ENCODE data around the gene RIMBP2. TPM values are rescaled to one million over a fixed set of nuclear protein-coding genes. Genes with fewer than 3 reads are reported as not detected.

The RIMBP2 gene
- total and polyA plus RNA-seq, 2 donors, result 0.47 to 0.78 TPM

- Histone ChIP-seq H3K36me3 (ENCODE audit: control insufficient read depth in 2 of 2, insufficient read depth in 2 of 2, low read length in 1 of 2) (no peaks in the 10 kb centered on the region), H3K27ac (ENCODE audit: low read depth in 1 of 2, low read length in 1 of 2) (no peak overlapping the region), H3K27me3 (ENCODE audit: control insufficient read depth in 2 of 2, insufficient read depth in 1 of 2, low read length in 1 of 2) (no peaks in the 10 kb centered on the region), H3K4me1 (ENCODE audit: control insufficient read depth in 2 of 2, insufficient read depth in 2 of 2, low read length in 2 of 2) (no peaks in the 10 kb centered on the region), H3K4me3 (ENCODE audit: low read length in 2 of 2) (no peak overlapping the region), H3K9me3 (ENCODE audit: control insufficient read depth in 2 of 2, insufficient read depth in 1 of 2, low read length in 1 of 2) (no peaks in the 10 kb centered on the region)
- no peak for DNase-seq (ENCODE audit: low read depth in 6 of 9, low spot score in 9 of 9)
- 81% methylated on average over 9 of the region's 9 CpGs for WGBS
Measured at GRCh38 chr12:130477701-130478100, 238.4 kb downstream of the RIMBP2 start.

- H3K27ac ChIP-seq (ENCODE audit: low read depth in 1 of 2, low read length in 1 of 2), result no peak overlapping the region
- WGBS, result 91% methylated on average over 12 of the region's 12 CpGs
- no peaks in the 10 kb centered on the region for H3K4me1 ChIP-seq (ENCODE audit: control insufficient read depth in 2 of 2, insufficient read depth in 2 of 2, low read length in 2 of 2)
Measured at GRCh38 chr12:130477266-130477665, 238.8 kb downstream of the RIMBP2 start.

DNA sequence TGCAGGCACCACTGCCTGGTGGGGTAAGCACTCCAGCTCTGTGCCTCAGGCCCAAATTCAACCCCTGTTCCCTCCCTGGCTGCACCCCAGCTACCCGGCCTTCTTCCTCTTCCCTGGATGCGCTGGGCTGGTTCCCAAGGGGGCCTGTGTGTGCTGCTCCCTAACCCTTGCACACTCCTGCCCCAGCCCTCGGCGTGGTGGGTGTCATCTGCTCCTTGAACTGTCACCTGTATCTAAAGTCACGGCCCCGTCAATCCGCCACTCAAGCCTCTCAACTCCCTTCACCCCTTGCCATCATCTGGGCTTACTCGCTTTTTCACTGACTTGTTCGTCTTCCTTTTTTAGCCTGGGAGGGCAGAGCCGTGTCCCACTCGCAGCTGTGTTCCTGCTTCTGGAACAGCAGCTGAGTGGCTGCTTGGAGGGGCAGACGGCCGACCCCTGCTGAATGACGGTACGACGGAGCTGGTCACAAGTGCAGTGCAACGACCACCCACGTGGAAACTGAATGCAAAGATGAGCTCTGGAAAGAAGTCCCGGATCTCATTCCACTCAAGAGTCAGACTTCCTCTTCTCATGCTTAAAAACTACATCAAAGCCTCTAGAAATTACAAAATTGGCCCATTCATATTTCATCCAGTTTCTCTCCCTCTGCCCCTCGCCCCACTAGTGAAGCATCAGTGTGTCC, 239.5 kb downstream of the RIMBP2 start:
- Histone ChIP-seq H3K4me3 (ENCODE audit: low read length in 2 of 2) (no peak overlapping the region), H3K9me3 (ENCODE audit: control insufficient read depth in 2 of 2, insufficient read depth in 1 of 2, low read length in 1 of 2) (no peaks in the 10 kb centered on the region), H3K36me3 (ENCODE audit: control insufficient read depth in 2 of 2, insufficient read depth in 2 of 2, low read length in 1 of 2) (no peaks in the 10 kb centered on the region), H3K4me1 (ENCODE audit: control insufficient read depth in 2 of 2, insufficient read depth in 2 of 2, low read length in 2 of 2) (no peaks in the 10 kb centered on the region), H3K27me3 (ENCODE audit: control insufficient read depth in 2 of 2, insufficient read depth in 1 of 2, low read length in 1 of 2) (no peaks in the 10 kb centered on the region), H3K27ac (ENCODE audit: low read depth in 1 of 2, low read length in 1 of 2) (no peak overlapping the region)
- WGBS, result 78% methylated on average over 20 of the region's 20 CpGs
- DNase-seq (ENCODE audit: low read depth in 6 of 9, low spot score in 9 of 9), result no peak

More at GRCh38 chr12:130477266-130477665, 238.8 kb downstream of the RIMBP2 start:
- no peaks in the 10 kb centered on the region for H3K27me3 ChIP-seq (ENCODE audit: control insufficient read depth in 2 of 2, insufficient read depth in 1 of 2, low read length in 1 of 2)
- no peak for DNase-seq (ENCODE audit: low read depth in 6 of 9, low spot score in 9 of 9)
- no peak overlapping the region for H3K4me3 ChIP-seq (ENCODE audit: low read length in 2 of 2)
- no peaks in the 10 kb centered on the region for H3K36me3 ChIP-seq (ENCODE audit: control insufficient read depth in 2 of 2, insufficient read depth in 2 of 2, low read length in 1 of 2)
- no peaks in the 10 kb centered on the region for H3K9me3 ChIP-seq (ENCODE audit: control insufficient read depth in 2 of 2, insufficient read depth in 1 of 2, low read length in 1 of 2)

DNA sequence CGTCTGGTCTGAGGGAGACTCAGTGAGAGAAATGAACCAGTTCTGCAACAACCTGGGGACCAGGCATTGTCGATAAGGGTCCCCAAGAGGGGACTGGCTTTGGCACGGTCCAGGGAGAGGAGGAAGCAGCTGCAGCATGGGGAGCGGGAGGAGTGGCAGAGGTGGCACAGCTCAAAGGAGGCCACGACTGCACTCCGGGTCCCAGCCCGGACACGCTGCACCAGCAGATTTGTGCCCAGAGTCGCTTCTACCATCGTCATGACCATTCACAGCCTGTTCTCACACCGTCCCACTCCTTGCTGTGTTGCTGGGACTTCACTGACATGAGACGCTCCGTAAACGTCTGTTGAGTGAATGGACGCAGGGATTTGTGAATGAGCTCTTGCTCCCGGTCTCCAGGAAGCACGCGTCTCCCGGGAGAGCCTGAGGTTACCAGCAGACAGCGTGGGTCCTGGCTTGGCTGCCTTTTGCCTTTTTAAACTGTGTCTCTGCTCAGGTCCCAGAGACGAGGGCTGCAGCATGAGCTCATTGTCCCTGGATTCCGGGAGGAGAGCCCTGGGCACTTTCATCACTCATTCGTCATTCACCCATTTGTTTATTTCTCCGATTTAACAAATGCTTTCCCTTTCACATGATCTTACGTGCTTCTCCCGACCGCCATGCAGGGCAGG, 241.4 kb downstream of the RIMBP2 start:
- Histone ChIP-seq H3K4me3 (ENCODE audit: low read length in 2 of 2) (no peak overlapping the region), H3K4me1 (ENCODE audit: control insufficient read depth in 2 of 2, insufficient read depth in 2 of 2, low read length in 2 of 2) (no peaks in the 10 kb centered on the region), H3K9me3 (ENCODE audit: control insufficient read depth in 2 of 2, insufficient read depth in 1 of 2, low read length in 1 of 2) (no peaks in the 10 kb centered on the region), H3K27ac (ENCODE audit: low read depth in 1 of 2, low read length in 1 of 2) (no peak overlapping the region), H3K36me3 (ENCODE audit: control insufficient read depth in 2 of 2, insufficient read depth in 2 of 2, low read length in 1 of 2) (no peaks in the 10 kb centered on the region), H3K27me3 (ENCODE audit: control insufficient read depth in 2 of 2, insufficient read depth in 1 of 2, low read length in 1 of 2) (no peaks in the 10 kb centered on the region)
- no peak for DNase-seq (ENCODE audit: low read depth in 6 of 9, low spot score in 9 of 9)
- 86% methylated on average over 27 of the region's 27 CpGs for WGBS

- 84% methylated on average over 17 of the region's 17 CpGs for WGBS
- Histone ChIP-seq H3K4me1 (ENCODE audit: control insufficient read depth in 2 of 2, insufficient read depth in 2 of 2, low read length in 2 of 2) (no peaks in the 10 kb centered on the region), H3K27ac (ENCODE audit: low read depth in 1 of 2, low read length in 1 of 2) (no peak overlapping the region), H3K36me3 (ENCODE audit: control insufficient read depth in 2 of 2, insufficient read depth in 2 of 2, low read length in 1 of 2) (no peaks in the 10 kb centered on the region), H3K27me3 (ENCODE audit: control insufficient read depth in 2 of 2, insufficient read depth in 1 of 2, low read length in 1 of 2) (no peaks in the 10 kb centered on the region), H3K9me3 (ENCODE audit: control insufficient read depth in 2 of 2, insufficient read depth in 1 of 2, low read length in 1 of 2) (peaks cover 0 to 5% of the 10 kb centered on the region in 2 donors), H3K4me3 (ENCODE audit: low read length in 2 of 2) (no peak overlapping the region)
- DNase-seq (ENCODE audit: low read depth in 6 of 9, low spot score in 9 of 9), result no peak
Measured at GRCh38 chr12:130473266-130473665, 242.8 kb downstream of the RIMBP2 start.

DNA sequence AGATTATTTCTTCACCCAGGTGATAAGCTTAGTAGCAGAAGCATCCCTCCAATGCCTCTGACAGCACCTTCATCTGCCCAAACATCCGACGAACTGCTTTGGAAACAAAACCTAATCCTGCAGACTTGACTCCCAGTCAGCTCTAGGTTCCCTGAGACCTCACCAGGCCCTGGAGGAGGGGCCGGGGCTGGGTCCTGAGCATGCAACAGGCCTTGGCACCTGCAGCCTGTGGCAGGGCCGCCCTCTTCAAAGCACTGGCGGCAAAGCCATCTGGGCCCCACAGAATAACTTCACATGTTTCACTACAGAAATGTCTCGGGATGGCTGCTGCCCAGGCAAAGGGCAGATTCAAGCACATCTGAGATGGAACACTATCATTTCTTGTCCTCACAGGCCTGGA, 245.1 kb downstream of the RIMBP2 start:
- no peak overlapping the region for H3K27ac ChIP-seq (ENCODE audit: low read depth in 1 of 2, low read length in 1 of 2)
- H3K9me3 ChIP-seq (ENCODE audit: control insufficient read depth in 2 of 2, insufficient read depth in 1 of 2, low read length in 1 of 2), result peaks cover 0 to 10% of the 10 kb centered on the region in 2 donors
- DNase-seq (ENCODE audit: low read depth in 6 of 9, low spot score in 9 of 9), result no peak
- H3K4me3 ChIP-seq (ENCODE audit: low read length in 2 of 2), result no peak overlapping the region
- no peaks in the 10 kb centered on the region for H3K36me3 ChIP-seq (ENCODE audit: control insufficient read depth in 2 of 2, insufficient read depth in 2 of 2, low read length in 1 of 2)
- WGBS, result 91% methylated on average over 6 of the region's 6 CpGs
- H3K27me3 ChIP-seq (ENCODE audit: control insufficient read depth in 2 of 2, insufficient read depth in 1 of 2, low read length in 1 of 2), result no peaks in the 10 kb centered on the region
- H3K4me1 ChIP-seq (ENCODE audit: control insufficient read depth in 2 of 2, insufficient read depth in 2 of 2, low read length in 2 of 2), result no peaks in the 10 kb centered on the region

GRCh38 chr12:130469552-130469951, 246.5 kb downstream of the RIMBP2 start:
- 93% methylated on average over 7 of the region's 7 CpGs for WGBS

DNA sequence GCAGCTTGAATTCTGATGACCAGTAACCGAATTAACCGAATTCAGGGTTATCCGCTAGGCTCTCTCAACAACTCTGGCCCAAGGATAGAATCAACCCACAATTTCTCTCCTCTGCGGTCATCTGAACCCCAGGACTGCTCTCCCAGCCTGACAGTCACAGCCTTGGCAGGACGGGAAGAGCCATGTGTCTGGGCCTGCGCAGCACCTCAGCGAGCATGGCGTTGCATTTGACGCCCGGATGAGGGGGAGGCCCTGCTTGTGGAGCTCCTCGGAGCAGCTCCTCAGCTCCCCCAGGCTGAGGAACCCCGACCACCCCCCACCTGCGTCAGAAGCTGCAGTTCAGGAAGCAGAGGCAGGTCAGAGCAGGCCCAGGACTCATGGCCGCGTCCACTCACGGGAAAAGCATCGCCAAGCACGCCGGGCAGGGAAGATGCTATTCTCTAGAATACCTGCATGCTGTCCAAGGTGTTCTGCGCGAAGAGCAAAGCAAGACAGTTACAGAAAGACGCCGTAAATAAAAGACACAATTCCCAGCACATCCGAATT, 247.3 kb downstream of the RIMBP2 start:
- 95% methylated on average over 24 of the region's 24 CpGs for WGBS
- Histone ChIP-seq H3K9me3 (ENCODE audit: control insufficient read depth in 2 of 2, insufficient read depth in 1 of 2, low read length in 1 of 2) (peaks cover 0 to 16% of the 10 kb centered on the region in 2 donors), H3K27me3 (ENCODE audit: control insufficient read depth in 2 of 2, insufficient read depth in 1 of 2, low read length in 1 of 2) (no peaks in the 10 kb centered on the region), H3K36me3 (ENCODE audit: control insufficient read depth in 2 of 2, insufficient read depth in 2 of 2, low read length in 1 of 2) (no peaks in the 10 kb centered on the region), H3K4me3 (ENCODE audit: low read length in 2 of 2) (no peak overlapping the region), H3K27ac (ENCODE audit: low read depth in 1 of 2, low read length in 1 of 2) (no peak overlapping the region), H3K4me1 (ENCODE audit: control insufficient read depth in 2 of 2, insufficient read depth in 2 of 2, low read length in 2 of 2) (no peaks in the 10 kb centered on the region)
- no peak for DNase-seq (ENCODE audit: low read depth in 6 of 9, low spot score in 9 of 9)

More at GRCh38 chr12:130469552-130469951, 246.5 kb downstream of the RIMBP2 start:
- DNase-seq (ENCODE audit: low read depth in 6 of 9, low spot score in 9 of 9), result no peak
- Histone ChIP-seq H3K27me3 (ENCODE audit: control insufficient read depth in 2 of 2, insufficient read depth in 1 of 2, low read length in 1 of 2) (no peaks in the 10 kb centered on the region), H3K4me1 (ENCODE audit: control insufficient read depth in 2 of 2, insufficient read depth in 2 of 2, low read length in 2 of 2) (no peaks in the 10 kb centered on the region), H3K9me3 (ENCODE audit: control insufficient read depth in 2 of 2, insufficient read depth in 1 of 2, low read length in 1 of 2) (peaks cover 0 to 16% of the 10 kb centered on the region in 2 donors), H3K4me3 (ENCODE audit: low read length in 2 of 2) (no peak overlapping the region), H3K27ac (ENCODE audit: low read depth in 1 of 2, low read length in 1 of 2) (no peak overlapping the region), H3K36me3 (ENCODE audit: control insufficient read depth in 2 of 2, insufficient read depth in 2 of 2, low read length in 1 of 2) (no peaks in the 10 kb centered on the region)

GRCh38 chr12:130468186-130468585, 247.9 kb downstream of the RIMBP2 start:
- no peaks in the 10 kb centered on the region for H3K36me3 ChIP-seq (ENCODE audit: control insufficient read depth in 2 of 2, insufficient read depth in 2 of 2, low read length in 1 of 2)
- no peaks in the 10 kb centered on the region for H3K27me3 ChIP-seq (ENCODE audit: control insufficient read depth in 2 of 2, insufficient read depth in 1 of 2, low read length in 1 of 2)
- DNase-seq (ENCODE audit: low read depth in 6 of 9, low spot score in 9 of 9), result no peak
- H3K27ac ChIP-seq (ENCODE audit: low read depth in 1 of 2, low read length in 1 of 2), result no peak overlapping the region
- H3K4me3 ChIP-seq (ENCODE audit: low read length in 2 of 2), result no peak overlapping the region
- 98% methylated on average over 9 of the region's 9 CpGs for WGBS
- H3K4me1 ChIP-seq (ENCODE audit: control insufficient read depth in 2 of 2, insufficient read depth in 2 of 2, low read length in 2 of 2), result no peaks in the 10 kb centered on the region
- peaks cover 0 to 16% of the 10 kb centered on the region in 2 donors for H3K9me3 ChIP-seq (ENCODE audit: control insufficient read depth in 2 of 2, insufficient read depth in 1 of 2, low read length in 1 of 2)

Data from thymus (tissue), 11 donors.